ENCODE data around the gene RPS6KA3.

GRCh38 chrX:20116087-20116576 is 150.6 kb downstream of the RPS6KA3 start:
- TF ChIP-seq, protein P1, sequence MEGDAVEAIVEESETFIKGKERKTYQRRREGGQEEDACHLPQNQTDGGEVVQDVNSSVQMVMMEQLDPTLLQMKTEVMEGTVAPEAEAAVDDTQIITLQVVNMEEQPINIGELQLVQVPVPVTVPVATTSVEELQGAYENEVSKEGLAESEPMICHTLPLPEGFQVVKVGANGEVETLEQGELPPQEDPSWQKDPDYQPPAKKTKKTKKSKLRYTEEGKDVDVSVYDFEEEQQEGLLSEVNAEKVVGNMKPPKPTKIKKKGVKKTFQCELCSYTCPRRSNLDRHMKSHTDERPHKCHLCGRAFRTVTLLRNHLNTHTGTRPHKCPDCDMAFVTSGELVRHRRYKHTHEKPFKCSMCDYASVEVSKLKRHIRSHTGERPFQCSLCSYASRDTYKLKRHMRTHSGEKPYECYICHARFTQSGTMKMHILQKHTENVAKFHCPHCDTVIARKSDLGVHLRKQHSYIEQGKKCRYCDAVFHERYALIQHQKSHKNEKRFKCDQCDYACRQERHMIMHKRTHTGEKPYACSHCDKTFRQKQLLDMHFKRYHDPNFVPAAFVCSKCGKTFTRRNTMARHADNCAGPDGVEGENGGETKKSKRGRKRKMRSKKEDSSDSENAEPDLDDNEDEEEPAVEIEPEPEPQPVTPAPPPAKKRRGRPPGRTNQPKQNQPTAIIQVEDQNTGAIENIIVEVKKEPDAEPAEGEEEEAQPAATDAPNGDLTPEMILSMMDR (IDR thresholded peaks at IDR 0.05; ENCODE audit: low read depth, low read length) = no peak
- TF ChIP-seq EZH2phosphoT487 (IDR thresholded peaks at IDR 0.05; ENCODE audit: low read depth) = no peak

All from OCI-LY3 (cell line).